Peyer's patch (tissue), 4 donors: Measurements from ENCODE around the gene WASF3.

Experiments used
- POLR2A ChIP-seq, 2 donors: fragments of 450-650 bp; IDR thresholded peaks; one replicate each; pipeline ENCODE4 v1.5.1; 2017; ENCODE audit warnings: antibody characterized with exemption in 2 of 2, mild to moderate bottlenecking in 2 of 2, moderate library complexity in 2 of 2
- TF ChIP-seq, protein P1 (sequence below), 6 experiments: fragments of 450-650 bp in 4 of 6; fragments of 200-600 bp in 2 of 6; sonication (generic) in 1 of 6; IDR thresholded peaks; one replicate each; pipeline ENCODE4 v1.5.1; 2017 to 2019; ENCODE audit warnings: antibody characterized with exemption in 6 of 6, mild to moderate bottlenecking in 3 of 6, moderate library complexity in 1 of 6

DNA sequence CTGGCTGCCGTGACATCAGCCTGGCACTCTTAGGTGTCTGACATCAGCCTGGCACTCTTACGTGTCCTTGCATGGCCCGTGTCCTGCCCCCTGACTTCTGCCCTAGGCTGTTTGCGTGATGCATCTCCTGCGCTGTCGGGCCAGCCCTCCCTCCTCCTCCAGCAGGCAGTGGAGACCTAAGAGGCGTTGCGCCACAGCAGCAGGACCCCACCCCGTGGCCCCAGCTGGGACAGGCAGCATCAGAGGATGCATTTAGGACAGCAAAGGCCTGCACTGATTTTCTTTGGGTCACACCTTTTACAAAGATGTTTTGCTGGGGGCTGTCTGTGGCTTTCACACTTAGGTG is 137.8 kb downstream of the WASF3 start:
- TF ChIP-seq, protein P1, sequence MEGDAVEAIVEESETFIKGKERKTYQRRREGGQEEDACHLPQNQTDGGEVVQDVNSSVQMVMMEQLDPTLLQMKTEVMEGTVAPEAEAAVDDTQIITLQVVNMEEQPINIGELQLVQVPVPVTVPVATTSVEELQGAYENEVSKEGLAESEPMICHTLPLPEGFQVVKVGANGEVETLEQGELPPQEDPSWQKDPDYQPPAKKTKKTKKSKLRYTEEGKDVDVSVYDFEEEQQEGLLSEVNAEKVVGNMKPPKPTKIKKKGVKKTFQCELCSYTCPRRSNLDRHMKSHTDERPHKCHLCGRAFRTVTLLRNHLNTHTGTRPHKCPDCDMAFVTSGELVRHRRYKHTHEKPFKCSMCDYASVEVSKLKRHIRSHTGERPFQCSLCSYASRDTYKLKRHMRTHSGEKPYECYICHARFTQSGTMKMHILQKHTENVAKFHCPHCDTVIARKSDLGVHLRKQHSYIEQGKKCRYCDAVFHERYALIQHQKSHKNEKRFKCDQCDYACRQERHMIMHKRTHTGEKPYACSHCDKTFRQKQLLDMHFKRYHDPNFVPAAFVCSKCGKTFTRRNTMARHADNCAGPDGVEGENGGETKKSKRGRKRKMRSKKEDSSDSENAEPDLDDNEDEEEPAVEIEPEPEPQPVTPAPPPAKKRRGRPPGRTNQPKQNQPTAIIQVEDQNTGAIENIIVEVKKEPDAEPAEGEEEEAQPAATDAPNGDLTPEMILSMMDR (IDR thresholded peaks at IDR 0.05): no peak
- no peak for TF ChIP-seq POLR2A (IDR thresholded peaks at IDR 0.05)
